ENCODE measurements around the gene PSMB5. TPM values are rescaled to one million over a fixed set of nuclear protein-coding genes. Genes with fewer than 3 reads are reported as not detected.

PSMB5 gene
- total and polyA plus RNA-seq, 2 of the 13 experiments (the other 11 are each of a cell fraction or from before 2014, with no cell fraction given), result 705 to 871 TPM

DNA sequence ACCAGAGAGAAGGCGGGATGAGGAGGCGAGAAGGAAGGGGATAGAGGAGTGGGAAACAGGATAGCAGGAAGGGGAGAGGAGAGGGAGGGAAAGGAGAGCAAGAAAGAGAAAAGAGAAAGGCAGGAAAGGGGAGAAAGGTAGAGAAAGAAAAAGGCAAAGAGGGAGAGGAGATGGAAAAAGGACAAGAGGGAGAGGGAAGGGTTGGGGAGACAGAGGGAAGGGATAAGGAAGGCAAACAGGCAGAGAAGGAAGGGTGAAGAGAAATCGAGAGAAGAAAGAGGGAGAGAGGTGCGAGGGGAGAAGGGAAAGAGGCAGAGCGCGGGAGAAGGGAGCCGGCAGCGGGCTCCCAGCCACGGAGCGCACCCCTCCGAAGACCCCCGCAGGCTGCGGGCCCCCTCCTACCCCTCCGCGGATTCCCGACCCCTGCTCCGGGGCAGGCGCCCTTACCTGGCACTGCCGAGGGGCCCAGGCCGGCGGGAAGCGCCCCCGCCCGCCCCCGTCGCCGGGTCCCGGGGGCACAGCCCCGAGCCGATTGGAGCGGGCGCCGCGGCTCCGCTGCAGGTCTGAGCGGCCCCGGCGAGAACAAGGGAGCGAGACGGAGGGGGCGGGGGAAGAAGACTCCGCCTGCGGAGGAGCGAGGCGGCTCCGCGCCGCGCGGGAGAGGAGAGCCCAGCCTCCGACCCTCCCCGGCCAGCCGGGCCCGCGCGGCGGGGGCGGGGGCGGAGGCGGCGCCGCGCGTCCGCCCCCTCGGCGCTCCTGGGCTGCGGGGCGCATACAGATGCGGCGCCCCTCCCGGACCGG lies 22.5 kb upstream of the PSMB5 start, which contains the start of gene CDH24 (continued):
- TF ChIP-seq HNRNPK (IDR thresholded peaks at IDR 0.05; ENCODE audit: low read depth, low read length, poor library complexity, severe bottlenecking), result peak; percentile 93
- peak; percentile 17; the same call in 1 of the 2 replicates for TF ChIP-seq MAF1 (CRISPR knock-in tag; IDR thresholded peaks at IDR 0.05; ENCODE audit: borderline replicate concordance)
- TF ChIP-seq ZNF564 (CRISPR knock-in tag; IDR thresholded peaks at IDR 0.05), result peak; percentile 19; the same call in 1 of the 2 replicates
- TF ChIP-seq, protein P1, sequence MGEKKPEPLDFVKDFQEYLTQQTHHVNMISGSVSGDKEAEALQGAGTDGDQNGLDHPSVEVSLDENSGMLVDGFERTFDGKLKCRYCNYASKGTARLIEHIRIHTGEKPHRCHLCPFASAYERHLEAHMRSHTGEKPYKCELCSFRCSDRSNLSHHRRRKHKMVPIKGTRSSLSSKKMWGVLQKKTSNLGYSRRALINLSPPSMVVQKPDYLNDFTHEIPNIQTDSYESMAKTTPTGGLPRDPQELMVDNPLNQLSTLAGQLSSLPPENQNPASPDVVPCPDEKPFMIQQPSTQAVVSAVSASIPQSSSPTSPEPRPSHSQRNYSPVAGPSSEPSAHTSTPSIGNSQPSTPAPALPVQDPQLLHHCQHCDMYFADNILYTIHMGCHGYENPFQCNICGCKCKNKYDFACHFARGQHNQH (CRISPR knock-in tag; IDR thresholded peaks at IDR 0.05), result no peak
- no peak for TF ChIP-seq MYNN (CRISPR knock-in tag; IDR thresholded peaks at IDR 0.05; ENCODE audit: low read depth)

DNA sequence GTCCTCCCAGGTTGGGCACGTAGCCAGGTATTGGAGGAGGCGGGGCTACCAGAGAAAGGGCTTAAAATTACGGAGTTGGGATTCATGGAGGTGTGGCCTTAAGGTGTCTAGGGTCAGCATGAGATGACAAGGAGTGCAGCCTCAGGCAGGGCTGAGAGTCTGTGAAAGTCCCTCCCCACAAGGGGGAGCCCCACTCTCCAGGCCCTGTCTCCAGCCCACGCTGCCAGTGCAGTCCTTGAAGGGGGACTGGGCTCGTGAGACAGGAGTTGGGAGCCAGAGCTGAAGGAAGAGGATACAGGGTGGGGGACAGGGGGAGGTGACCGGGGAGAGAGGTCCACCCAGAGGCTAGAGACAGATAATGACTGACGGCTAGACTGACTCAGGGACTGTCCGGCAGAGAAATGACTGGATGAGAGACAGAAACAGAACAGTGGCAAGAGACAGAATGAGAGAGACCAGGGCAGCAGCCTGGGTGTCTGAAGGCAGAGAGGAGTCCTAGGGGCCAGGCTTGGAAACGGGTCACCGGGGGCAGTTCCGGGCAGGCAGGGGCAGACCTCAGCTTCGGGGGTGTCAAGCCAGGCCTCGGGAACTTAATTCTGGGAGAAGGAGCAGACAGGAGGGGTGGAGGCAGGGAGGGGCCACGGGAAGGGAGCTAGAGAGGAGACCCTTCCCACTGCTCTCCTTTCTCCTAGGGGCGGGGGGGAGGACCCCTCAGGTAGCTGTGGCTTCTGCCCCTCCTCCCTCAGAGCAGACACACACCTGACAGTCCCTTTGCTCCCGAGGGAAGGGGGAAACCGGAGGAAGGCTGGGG lies 21.6 kb upstream of the PSMB5 start:
- ChIA-PET POLR2A (interaction anchor here (0.8 to 7.4 kb wide), 11 partner anchors 9 to 82 kb away, joined by 3 to 72 read pairs (median 12); partner anchors contain the start of genes ACIN1, AJUBA and C14orf119), CTCF (ENCODE audit: low intra/inter-chr PET ratio, low total read pairs) (interaction anchor here (0.5 to 8.5 kb wide), 12 partner anchors 10 to 499 kb away, joined by 3 to 173 read pairs (median 6); no protein-coding TSS in a partner anchor)
- Histone ChIP-seq H3K79me2 (ENCODE audit: insufficient read depth, low read length) (no peaks in the 10 kb centered on the region), H3K4me2 (ENCODE audit: low read depth, low read length) (peak overlapping the region; percentile 98), H3K4me1 (ENCODE audit: insufficient read depth, low read length) (peaks cover 26% of the 10 kb centered on the region), H2AFZ (ENCODE audit: low read length) (no peak overlapping the region), H3K27ac (ENCODE audit: extremely low read length, insufficient read depth, low read length) (no peak overlapping the region), H3K9ac (ENCODE audit: insufficient read depth, low read depth, low read length) (peak overlapping the region; percentile 54; the same call in 1 of the 2 replicates), H3K4me3 (replicated peaks in 1 of 3; ENCODE audit: insufficient read depth in 1 of 3, low read depth in 2 of 3, low read length in 3 of 3) (peak overlapping the region; percentile 55 to 88 (median 64)), H3K27me3 (ENCODE audit: control insufficient read depth in 1 of 2, insufficient read depth in 2 of 2, low read length in 2 of 2) (peaks cover 0 to 6% of the 10 kb centered on the region in 2 experiments; a peak in 1 of 5 replicates), H4K20me1 (ENCODE audit: insufficient read depth, low read length) (peaks cover 13% of the 10 kb centered on the region; the same call in 1 of the 2 replicates), H3K36me3 (replicated peaks in 1 of 2; ENCODE audit: control insufficient read depth in 1 of 2, insufficient read depth in 2 of 2, low read length in 2 of 2) (peaks cover 19 to 24% of the 10 kb centered on the region in 2 experiments), H3K9me3 (ENCODE audit: low read length) (no peaks in the 10 kb centered on the region)
- peak; percentile 81 for DNase-seq (ENCODE audit: low spot score)
- peak; percentile 93 for FAIRE-seq
- intact Hi-C loops (cut with micrococcal nuclease; ENCODE audit: unreplicated experiment), result no loop called here
- in situ Hi-C loops (cut with HindIII; ENCODE audit: extremely low pct_ligation_motif_present, low pct_unique_long_range_greater_than_20kb), result no loop called here
- ATAC-seq, result peak; percentile 74
- WGBS (ENCODE audit: low lambda C conversion rate), result 3% methylated on average over 17 of the region's 17 CpGs
- no TSS peak for BruUV-seq (replicated peaks)
- TF ChIP-seq ERF (CRISPR knock-in tag; IDR thresholded peaks at IDR 0.05) (no peak; the same call in 1 of the 2 replicates), RCOR2 (CRISPR knock-in tag; IDR thresholded peaks at IDR 0.05) (no peak), ZNF207 (IDR thresholded peaks at IDR 0.05; ENCODE audit: borderline replicate concordance) (no peak), POLR2AphosphoS5 (IDR thresholded peaks at IDR 0.05; ENCODE audit: low read depth, low read length) (no peak), TCF7L2 (IDR thresholded peaks at IDR 0.05; ENCODE audit: low read depth, low read length) (no peak), PCBP1 (IDR thresholded peaks at IDR 0.05; ENCODE audit: borderline replicate concordance, low read depth, low read length) (no peak), NFIC (IDR thresholded peaks at IDR 0.05; ENCODE audit: low read length) (no peak), ZNF160 (CRISPR knock-in tag; IDR thresholded peaks at IDR 0.05) (no peak), REL (CRISPR knock-in tag; conservative IDR thresholded peaks at IDR 0.05) (no peak)
- TF ChIP-seq, protein P2, sequence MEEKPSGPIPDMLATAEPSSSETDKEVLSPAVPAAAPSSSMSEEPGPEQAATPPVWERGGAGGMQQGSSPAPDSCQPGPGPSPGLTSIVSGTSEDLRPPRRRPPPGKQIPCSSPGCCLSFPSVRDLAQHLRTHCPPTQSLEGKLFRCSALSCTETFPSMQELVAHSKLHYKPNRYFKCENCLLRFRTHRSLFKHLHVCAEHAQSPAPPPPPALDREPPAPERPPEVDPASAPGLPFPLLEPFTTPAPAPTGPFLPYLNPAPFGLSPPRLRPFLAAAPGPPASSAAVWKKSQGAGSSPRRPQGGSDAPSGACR (CRISPR knock-in tag; IDR thresholded peaks at IDR 0.05), result no peak
